H9 (cell line): ENCODE data around the gene ZNF366. TPM values are rescaled to one million over a fixed set of nuclear protein-coding genes. Genes with fewer than 3 reads are reported as not detected.

Experiments used
- DNase-seq: peaks from one replicate; pipeline ENCODE4 v3.0.0-alpha.2; 2017
- H2AFZ ChIP-seq: one replicate; pipeline ENCODE4 v1.6.1; 2013; ENCODE audit warnings: mild to moderate bottlenecking, low read length, control low read depth, moderate library complexity
- H2AK5ac ChIP-seq: 2 replicates; pipeline ENCODE4 v1.6.1; 2013; ENCODE audit warnings: low read length, control low read depth, mixed read lengths; ENCODE audit not compliant: insufficient read length
- H2BK120ac ChIP-seq: one replicate; pipeline ENCODE4 v1.6.1; 2013; ENCODE audit warnings: low read depth, mild to moderate bottlenecking, low read length, control low read depth, inconsistent platforms; ENCODE audit not compliant: poor library complexity, severe bottlenecking
- H2BK12ac ChIP-seq: 2 replicates; pipeline ENCODE4 v1.6.1; 2013; ENCODE audit warnings: low read length, control low read depth, mixed read lengths, low read depth; ENCODE audit not compliant: insufficient read length
- H2BK15ac ChIP-seq: 2 replicates; pipeline ENCODE4 v1.6.1; 2013; ENCODE audit warnings: low read depth, low read length, control low read depth
- H2BK20ac ChIP-seq: one replicate; pipeline ENCODE4 v1.6.1; 2013; ENCODE audit warnings: low read depth, mild to moderate bottlenecking, low read length, control low read depth, inconsistent platforms; ENCODE audit not compliant: poor library complexity, severe bottlenecking
- H2BK5ac ChIP-seq: 2 replicates; pipeline ENCODE4 v1.6.1; 2013; ENCODE audit warnings: low read length, control low read depth, mixed read lengths; ENCODE audit not compliant: insufficient read length
- H3K14ac ChIP-seq: 2 replicates; pipeline ENCODE4 v1.6.1; 2013; ENCODE audit warnings: low read length, control low read depth; ENCODE audit not compliant: insufficient read depth
- H3K18ac ChIP-seq: 2 replicates; pipeline ENCODE4 v1.6.1; 2013; ENCODE audit warnings: low read depth, mild to moderate bottlenecking, mixed read lengths, low read length, control low read depth; ENCODE audit not compliant: insufficient read length
- H3K23ac ChIP-seq: 2 replicates; pipeline ENCODE4 v1.6.1; 2013; ENCODE audit warnings: low read length, control low read depth, mixed read lengths, low read depth; ENCODE audit not compliant: insufficient read length
- H3K23me2 ChIP-seq: 2 replicates; pipeline ENCODE4 v1.6.1; 2013; ENCODE audit warnings: low read depth, mild to moderate bottlenecking, mixed read lengths, low read length, control low read depth; ENCODE audit not compliant: insufficient read length, poor library complexity, severe bottlenecking
- H3K27ac ChIP-seq: 2 replicates; pipeline ENCODE4 v1.5.1; 2013; ENCODE audit warnings: low read length, control low read depth, mixed read lengths, low read depth; ENCODE audit not compliant: insufficient read length
- H3K27me3 ChIP-seq: 2 replicates; pipeline ENCODE4 v1.6.1; 2013; ENCODE audit warnings: low read length, control low read depth, inconsistent platforms; ENCODE audit not compliant: insufficient read depth
- H3K4ac ChIP-seq: 2 replicates; pipeline ENCODE4 v1.6.1; 2013; ENCODE audit warnings: low read depth, mild to moderate bottlenecking, control low read depth, inconsistent platforms, low read length, moderate library complexity
- H3K4me1 ChIP-seq: 2 replicates; pipeline ENCODE4 v1.6.1; 2013; ENCODE audit warnings: low read length, control low read depth, inconsistent platforms; ENCODE audit not compliant: insufficient read depth
- H3K4me2 ChIP-seq: 2 replicates; pipeline ENCODE4 v1.6.1; 2013; ENCODE audit warnings: low read length, control low read depth, mixed read lengths; ENCODE audit not compliant: insufficient read length, insufficient read depth
- H3K56ac ChIP-seq: 2 replicates; pipeline ENCODE4 v1.6.1; 2013; ENCODE audit warnings: low read depth, mild to moderate bottlenecking, mixed read lengths, low read length, control low read depth; ENCODE audit not compliant: insufficient read length
- H3K79me1 ChIP-seq: 2 replicates; pipeline ENCODE4 v1.6.1; 2013; ENCODE audit warnings: low read depth, mild to moderate bottlenecking, moderate library complexity, low read length, control low read depth, inconsistent platforms; ENCODE audit not compliant: insufficient read depth, poor library complexity, severe bottlenecking
- H3K79me2 ChIP-seq: 2 replicates; pipeline ENCODE4 v1.6.1; 2013; ENCODE audit warnings: low read length, control low read depth, inconsistent platforms; ENCODE audit not compliant: insufficient read depth
- H3K9ac ChIP-seq: 2 replicates; pipeline ENCODE4 v1.6.1; 2013; ENCODE audit warnings: low read length, control low read depth, mixed read lengths; ENCODE audit not compliant: insufficient read length; ENCODE audit errors: extremely low read depth
- H3K9me3 ChIP-seq: one replicate; pipeline ENCODE4 v1.6.1; 2013; ENCODE audit warnings: low read depth, low read length, inconsistent platforms; ENCODE audit not compliant: control insufficient read depth
- H3T11ph ChIP-seq: one replicate; pipeline ENCODE4 v1.6.1; 2013; ENCODE audit warnings: mild to moderate bottlenecking, low read length, control low read depth, inconsistent platforms
- H4K20me1 ChIP-seq: one replicate; pipeline ENCODE4 v1.6.1; 2013; ENCODE audit not compliant: control insufficient read depth, insufficient read length, insufficient read depth
- H4K5ac ChIP-seq: 2 replicates; pipeline ENCODE4 v1.6.1; 2013; ENCODE audit warnings: low read depth, mild to moderate bottlenecking, mixed read lengths, low read length, control low read depth; ENCODE audit not compliant: insufficient read length
- H4K8ac ChIP-seq: replicated peaks from 2 replicates; pipeline ENCODE4 v1.6.1; 2013; ENCODE audit warnings: low read length, control low read depth, mixed read lengths, low read depth; ENCODE audit not compliant: insufficient read length
- H4K91ac ChIP-seq: 2 replicates; pipeline ENCODE4 v1.6.1; 2013; ENCODE audit warnings: low read depth, mild to moderate bottlenecking, moderate library complexity, mixed read lengths, low read length, control low read depth; ENCODE audit not compliant: insufficient read length
- H3K27ac Mint-ChIP-seq, 3 experiments: 2 replicates in 2 of 3; 3 replicates in 1 of 3; pipeline ENCODE4 v1.8.0; 2020 to 2021; ENCODE audit warnings: mixed read lengths in 3 of 3, mild to moderate bottlenecking in 1 of 3, moderate library complexity in 1 of 3
- H3K27me3 Mint-ChIP-seq: 2 replicates; pipeline ENCODE4 v1.8.0; 2021; ENCODE audit warnings: low read depth, mild to moderate bottlenecking, moderate library complexity, mixed read lengths
- H3K36me3 Mint-ChIP-seq, 3 experiments: 2 replicates in 2 of 3; 3 replicates in 1 of 3; pipeline ENCODE4 v1.8.0; 2020 to 2021; ENCODE audit warnings: low read depth in 3 of 3, mixed read lengths in 3 of 3; ENCODE audit not compliant: insufficient read depth in 1 of 3
- H3K4me1 Mint-ChIP-seq, 2 experiments: 2 replicates each; pipeline ENCODE4 v1.8.0; 2020; ENCODE audit warnings: mixed read lengths in 2 of 2
- H3K4me3 Mint-ChIP-seq, 2 experiments: 2 replicates in 1 of 2; 3 replicates in 1 of 2; pipeline ENCODE4 v1.8.0; 2020 to 2021; ENCODE audit warnings: mild to moderate bottlenecking in 2 of 2, mixed read lengths in 2 of 2, moderate library complexity in 1 of 2
- H3K9me3 Mint-ChIP-seq, 2 experiments: 2 replicates in 1 of 2; 3 replicates in 1 of 2; pipeline ENCODE4 v1.8.0; 2020; ENCODE audit warnings: mild to moderate bottlenecking in 2 of 2, mixed read lengths in 2 of 2, moderate library complexity in 1 of 2
- WGBS: extraction: QIAGEN DNeasy Blood & Tissue Kit; methylation state at CpG from one replicate; pipeline ENCODE4 v1.1.7; 2013; ENCODE audit warnings: missing lambda C conversion rate, low lambda C conversion rate, mixed read lengths; ENCODE audit not compliant: insufficient read length; ENCODE audit errors: extremely low coverage; 5-methylcytosine and 5-hydroxymethylcytosine counted together
- total RNA-seq: library from RNA; stranded (reverse); gene quantifications from 2 replicates; pipeline ENCODE4 v1.2.1, GENCODE V29; 2021
- TF ChIP-seq, protein P1 (sequence below): fragments of 200-600 bp; sonication (generic); conservative IDR thresholded peaks from 3 replicates; pipeline ENCODE4 v1.8.0; 2021; ENCODE audit warnings: antibody characterized with exemption, mild to moderate bottlenecking

Gene ZNF366
- total RNA-seq, 1 experiment from 2014 or later: not detected

DNA sequence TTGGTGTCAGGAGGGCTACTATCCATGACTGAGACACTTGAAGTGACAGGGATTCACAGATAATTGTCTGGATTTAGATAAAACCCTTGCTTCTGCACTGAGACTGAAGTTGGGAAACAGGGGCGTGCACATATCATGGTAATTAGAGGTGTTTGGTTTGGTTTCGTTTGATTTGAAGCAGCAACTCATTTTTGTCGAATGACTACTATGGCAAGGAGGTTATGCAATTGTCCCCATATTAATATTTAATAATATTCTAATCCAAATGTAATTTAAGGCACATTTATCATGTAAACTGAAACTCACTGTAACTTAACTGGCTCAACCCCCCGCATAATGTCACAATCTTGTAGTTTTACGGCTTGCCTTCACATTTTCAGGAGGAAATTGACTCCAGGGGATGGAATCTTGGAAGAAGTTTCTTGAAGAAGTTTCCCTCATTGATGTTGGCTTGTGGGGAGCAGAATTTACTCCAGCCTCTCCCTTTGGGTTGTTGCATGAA, 12.5 kb downstream of the ZNF366 start:
- Histone ChIP-seq H3K18ac (no peak overlapping the region), H2AK5ac (no peak overlapping the region), H2BK12ac (no peak overlapping the region), H4K5ac (no peak overlapping the region), H2BK5ac (no peak overlapping the region), H2BK20ac (no peak overlapping the region), H4K20me1 (no peaks in the 10 kb centered on the region), H3K27me3 (no peaks in the 10 kb centered on the region), H4K8ac (no peak overlapping the region), H3K14ac (no peak overlapping the region), H4K91ac (no peak overlapping the region), H3K9ac (no peak overlapping the region), H2AFZ (no peak overlapping the region), H3K9me3 (no peaks in the 10 kb centered on the region), H3K56ac (no peak overlapping the region), H3K23me2 (no peaks in the 10 kb centered on the region), H3K27ac (no peak overlapping the region), H3K23ac (no peak overlapping the region), H3K4me1 (peaks cover 2% of the 10 kb centered on the region; the same call in 1 of the 2 replicates), H2BK15ac (no peak overlapping the region), H3K4ac (no peak overlapping the region), H3T11ph (no peak overlapping the region), H3K79me1 (no peaks in the 10 kb centered on the region), H3K79me2 (no peaks in the 10 kb centered on the region), H3K4me2 (no peak overlapping the region), H2BK120ac (no peak overlapping the region)
- Mint-ChIP-seq H3K9me3 (no peaks in the 10 kb centered on the region), H3K4me1 (peaks cover 15 to 22% of the 10 kb centered on the region in 2 experiments), H3K27ac (no peak overlapping the region), H3K36me3 (no peaks in the 10 kb centered on the region), H3K27me3 (no peaks in the 10 kb centered on the region; the same call in 1 of the 2 replicates), H3K4me3 (no peak overlapping the region)
- WGBS: no CpG with 5 or more reads among the region's 5 CpGs
- TF ChIP-seq, protein P1, sequence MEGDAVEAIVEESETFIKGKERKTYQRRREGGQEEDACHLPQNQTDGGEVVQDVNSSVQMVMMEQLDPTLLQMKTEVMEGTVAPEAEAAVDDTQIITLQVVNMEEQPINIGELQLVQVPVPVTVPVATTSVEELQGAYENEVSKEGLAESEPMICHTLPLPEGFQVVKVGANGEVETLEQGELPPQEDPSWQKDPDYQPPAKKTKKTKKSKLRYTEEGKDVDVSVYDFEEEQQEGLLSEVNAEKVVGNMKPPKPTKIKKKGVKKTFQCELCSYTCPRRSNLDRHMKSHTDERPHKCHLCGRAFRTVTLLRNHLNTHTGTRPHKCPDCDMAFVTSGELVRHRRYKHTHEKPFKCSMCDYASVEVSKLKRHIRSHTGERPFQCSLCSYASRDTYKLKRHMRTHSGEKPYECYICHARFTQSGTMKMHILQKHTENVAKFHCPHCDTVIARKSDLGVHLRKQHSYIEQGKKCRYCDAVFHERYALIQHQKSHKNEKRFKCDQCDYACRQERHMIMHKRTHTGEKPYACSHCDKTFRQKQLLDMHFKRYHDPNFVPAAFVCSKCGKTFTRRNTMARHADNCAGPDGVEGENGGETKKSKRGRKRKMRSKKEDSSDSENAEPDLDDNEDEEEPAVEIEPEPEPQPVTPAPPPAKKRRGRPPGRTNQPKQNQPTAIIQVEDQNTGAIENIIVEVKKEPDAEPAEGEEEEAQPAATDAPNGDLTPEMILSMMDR: no peak
- no peak for DNase-seq
